ENCODE data around the gene ANKS1B.

Gene ANKS1B

GRCh38 chr12:98737322-98737712 lies 1247.4 kb downstream of the ANKS1B start:
- DNase-seq = no peak

- no peak for DNase-seq
Observed at GRCh38 chr12:98736352-98737321, 1248.1 kb downstream of the ANKS1B start.

GRCh38 chr12:98735821-98736220 lies 1248.9 kb downstream of the ANKS1B start:
- no peak for DNase-seq

GRCh38 chr12:98733667-98734350 lies 1250.9 kb downstream of the ANKS1B start:
- DNase-seq = no peak

GRCh38 chr12:98730412-98730811 lies 1254.3 kb downstream of the ANKS1B start:
- DNase-seq = no peak

- DNase-seq = no peak
Observed at GRCh38 chr12:98727196-98727595, 1257.5 kb downstream of the ANKS1B start.

- DNase-seq = peak; percentile 49
Observed at GRCh38 chr12:98725476-98726247, 1259.1 kb downstream of the ANKS1B start.

- DNase-seq = no peak
Observed at GRCh38 chr12:98724384-98725155, 1260.2 kb downstream of the ANKS1B start.

- no peak for DNase-seq
Observed at GRCh38 chr12:98721204-98721702, 1263.5 kb downstream of the ANKS1B start.

- no peak for DNase-seq
Observed at GRCh38 chr12:98719515-98720504, 1264.9 kb downstream of the ANKS1B start.

GRCh38 chr12:98714426-98714825 lies 1270.3 kb downstream of the ANKS1B start:
- no peak for DNase-seq

GRCh38 chr12:98709022-98709421 lies 1275.7 kb downstream of the ANKS1B start:
- no peak for DNase-seq

- DNase-seq = no peak
Observed at GRCh38 chr12:98701166-98701565, 1283.6 kb downstream of the ANKS1B start.

- no peak for DNase-seq
Observed at GRCh38 chr12:98699586-98699985, 1285.2 kb downstream of the ANKS1B start.

- peak; percentile 42 for DNase-seq
Observed at GRCh38 chr12:98698603-98699463, 1285.9 kb downstream of the ANKS1B start.

- no peak for DNase-seq
Observed at GRCh38 chr12:98697209-98697608, 1287.5 kb downstream of the ANKS1B start.

- no peak for DNase-seq
Observed at GRCh38 chr12:98696036-98696646, 1288.6 kb downstream of the ANKS1B start.

GRCh38 chr12:98691351-98691750 lies 1293.4 kb downstream of the ANKS1B start:
- no peak for DNase-seq

- no peak for DNase-seq
Observed at GRCh38 chr12:98686603-98687002, 1298.1 kb downstream of the ANKS1B start.

All from CD4-positive, alpha-beta T cell treated with Interleukin-17A for 1 hour (primary cell).